ENCODE measurements around the gene S1PR2.
"Not testable (repeated sequence)": the region's sequence is repeated elsewhere in the genome, so short reads cannot be mapped to it uniquely, and the experiment has no call there.

S1PR2 gene

DNA sequence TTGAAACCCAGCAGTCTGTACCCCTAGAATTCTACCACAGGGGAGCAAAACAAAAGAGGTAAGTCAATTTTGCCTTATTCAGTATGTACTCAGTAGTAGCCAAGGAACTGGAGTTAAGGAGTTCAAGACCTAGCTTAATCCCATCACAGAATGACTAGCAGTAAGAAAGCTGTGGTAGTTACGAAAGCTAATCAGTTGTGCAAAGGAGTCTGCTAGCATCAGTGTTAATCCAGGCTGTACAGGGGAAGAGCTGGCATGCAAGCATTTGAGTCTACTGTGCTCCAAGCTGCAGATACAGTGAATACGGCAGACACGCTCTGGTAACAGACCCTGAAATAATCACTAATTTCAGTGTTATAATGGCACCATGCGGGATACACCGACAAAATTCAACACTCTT, 41.1 kb downstream of the S1PR2 start:
- DNase-seq (ENCODE audit: low read depth in 2 of 2), result no peak

DNA sequence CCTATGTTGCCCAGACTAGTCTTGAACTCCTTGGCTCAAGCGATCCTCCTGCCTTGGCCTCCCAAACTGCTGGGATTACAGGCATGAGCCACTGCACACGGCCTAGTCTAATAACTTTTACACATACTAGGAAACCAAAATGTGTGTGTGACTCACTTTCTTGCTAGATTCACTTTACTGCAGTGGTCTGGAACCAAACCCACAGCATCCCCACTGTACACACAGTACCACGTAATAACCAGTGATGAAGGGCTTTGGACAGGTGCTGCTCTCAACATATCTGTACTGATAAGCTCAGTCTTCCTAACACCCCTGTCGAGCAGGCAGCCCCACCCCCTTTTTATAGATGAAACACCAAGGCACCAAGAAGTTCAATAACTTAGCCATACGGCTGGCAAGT, 41.5 kb downstream of the S1PR2 start:
- no peak for DNase-seq (ENCODE audit: low read depth in 2 of 2)

- no peak for DNase-seq (ENCODE audit: low read depth in 2 of 2)
Observed at GRCh38 chr19:10187315-10187714, 43.8 kb downstream of the S1PR2 start.

DNA sequence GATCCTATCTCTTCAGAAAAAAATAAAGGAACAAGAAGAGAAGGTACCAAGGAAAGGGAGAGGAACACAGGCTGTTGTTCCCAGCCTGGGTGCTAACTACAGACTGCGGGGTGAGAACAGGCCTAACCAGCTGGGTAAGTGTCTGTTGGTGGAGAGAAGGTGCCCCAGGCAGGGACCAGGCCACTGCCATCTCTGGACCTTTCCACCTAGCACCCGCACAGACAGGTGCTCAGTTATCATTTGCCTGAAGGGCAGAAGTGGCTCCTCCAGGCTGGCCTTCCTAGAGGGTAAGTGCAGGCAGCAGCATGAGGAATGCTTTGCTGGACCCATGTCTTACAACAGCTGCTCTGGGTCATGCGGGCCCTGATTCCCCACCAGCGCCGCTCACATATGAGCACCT, 46.5 kb downstream of the S1PR2 start:
- DNase-seq (ENCODE audit: low read depth in 2 of 2), result no peak

GRCh38 chr19:10183926-10184325, 47.2 kb downstream of the S1PR2 start:
- no peak for DNase-seq (ENCODE audit: low read depth in 2 of 2)

- no peak for DNase-seq (ENCODE audit: low read depth in 2 of 2)
Observed at GRCh38 chr19:10182847-10183246, 48.3 kb downstream of the S1PR2 start.

DNA sequence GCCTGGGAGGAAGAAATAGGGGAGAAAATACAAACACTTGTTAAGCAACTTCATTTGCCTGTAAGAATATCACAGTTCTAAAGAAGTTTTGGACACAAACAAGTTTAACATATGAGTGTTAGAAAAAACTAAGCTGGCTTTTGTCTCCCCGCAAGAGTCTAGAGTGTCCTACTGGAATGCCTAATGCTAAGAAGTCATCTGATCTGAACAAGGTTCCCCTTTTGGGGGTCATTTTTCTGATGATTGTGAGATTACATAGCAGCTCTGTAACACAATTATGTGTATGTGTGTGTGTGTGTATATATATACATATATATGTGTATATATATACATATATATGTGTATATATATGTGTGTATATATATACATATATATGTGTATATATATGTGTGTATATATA, 49.1 kb downstream of the S1PR2 start:
- no peak for DNase-seq (ENCODE audit: low read depth in 2 of 2)

DNA sequence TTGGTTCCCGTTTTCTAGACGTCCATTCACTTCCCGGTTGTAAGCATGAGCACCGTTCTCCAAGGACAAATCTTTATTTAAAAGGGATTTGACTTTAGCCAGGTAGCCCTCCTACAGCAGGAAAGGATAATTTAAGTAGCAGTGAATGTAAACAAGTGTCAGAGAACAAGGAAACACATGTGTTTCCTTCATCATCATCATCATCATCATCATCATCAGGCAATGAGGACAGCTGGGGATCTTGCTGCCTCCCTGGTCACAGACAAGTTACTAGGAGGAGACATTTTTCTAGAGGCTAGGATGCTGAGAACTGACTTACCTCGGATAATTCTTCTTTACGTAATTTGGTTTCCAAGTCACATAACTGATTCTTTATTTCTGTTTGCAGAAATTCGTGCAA, 50.7 kb downstream of the S1PR2 start:
- DNase-seq (ENCODE audit: low read depth in 2 of 2), result no peak

DNA sequence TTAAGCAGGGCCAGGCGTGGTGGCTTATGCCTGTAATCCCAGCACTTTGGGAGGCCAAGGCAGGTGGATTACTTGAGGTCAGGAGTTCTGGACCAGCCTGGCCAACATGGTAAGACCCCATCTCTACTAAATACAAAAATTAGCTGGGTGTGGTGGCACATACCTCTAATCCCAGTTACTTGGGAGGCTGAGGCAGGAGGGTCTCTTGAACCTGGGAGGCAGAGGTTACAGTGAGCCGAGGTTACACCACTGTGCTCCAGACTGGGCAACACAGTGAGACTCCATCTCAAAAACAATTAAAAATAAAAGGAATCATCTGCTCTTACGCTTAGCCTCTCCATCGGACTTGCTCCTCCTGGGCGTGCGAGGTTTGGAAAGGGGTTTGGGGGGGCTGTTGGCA, 51.1 kb downstream of the S1PR2 start:
- DNase-seq (ENCODE audit: low read depth in 2 of 2), result not testable (repeated sequence)

DNA sequence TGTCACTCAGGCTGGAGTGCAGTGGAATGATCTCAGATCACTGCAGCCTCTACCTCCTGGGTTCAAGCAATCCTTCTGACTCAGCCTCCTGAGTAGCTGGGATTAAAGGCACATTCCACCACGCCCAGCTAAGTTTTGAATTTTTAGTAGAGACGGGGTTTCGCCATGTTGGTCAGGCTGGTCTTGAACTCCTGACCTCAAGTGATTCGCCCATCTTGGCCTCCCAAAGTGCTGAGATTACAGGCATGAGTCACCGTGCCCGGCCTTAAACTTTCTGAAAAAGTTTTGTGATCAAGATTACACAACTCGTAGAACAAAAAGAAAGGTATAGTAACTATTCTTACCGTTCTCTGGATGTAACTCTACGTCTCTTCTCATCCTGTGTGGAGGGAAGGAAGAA, 57.6 kb downstream of the S1PR2 start:
- no peak for DNase-seq (ENCODE audit: low read depth in 2 of 2)

Measured in stimulated activated CD8-positive, alpha-beta memory T cell treated with anti-CD3 and anti-CD28 coated beads, Interleukin-15, amount 100 ng/mL, for 4 hours (primary cell).